Keratinocyte (primary cell): Measurements from ENCODE around the gene ZFAND6. TPM values are rescaled to one million over a fixed set of nuclear protein-coding genes. Genes with fewer than 3 reads are reported as not detected.

Experiments
- DNase-seq: peaks from one replicate; pipeline ENCODE4 v3.0.0-alpha.2; 2011; ENCODE audit warnings: low read depth, missing footprints, low spot score
- FAIRE-seq: peaks from 2 replicates; lab custom pipeline; 2011; peaks lifted over from hg19 to GRCh38; lab: Jason Lieb, UNC
- H2AFZ ChIP-seq: 2 replicates; pipeline ENCODE4 v1.6.0; 2012; ENCODE audit warnings: low read length, control low read depth, inconsistent platforms; ENCODE audit not compliant: control insufficient read depth
- H3K27ac ChIP-seq: 2 replicates; pipeline ENCODE4 v1.5.1; 2011; ENCODE audit warnings: low read length; ENCODE audit not compliant: control insufficient read depth, insufficient read depth
- H3K27me3 ChIP-seq: 3 replicates; pipeline ENCODE4 v1.6.0; 2011; ENCODE audit warnings: low read length; ENCODE audit not compliant: control insufficient read depth, insufficient read depth; ENCODE audit errors: extremely low read depth
- H3K36me3 ChIP-seq, 2 experiments: 2 replicates in 1 of 2; 3 replicates in 1 of 2; pipeline ENCODE4 v1.5.1; 2011; ENCODE audit warnings: low read length in 2 of 2, mild to moderate bottlenecking in 1 of 2; ENCODE audit not compliant: control insufficient read depth in 2 of 2, insufficient read depth in 2 of 2; ENCODE audit errors: extremely low read depth in 1 of 2
- H3K4me1 ChIP-seq: 3 replicates; pipeline ENCODE4 v1.5.1; 2011; ENCODE audit warnings: low read length; ENCODE audit not compliant: control insufficient read depth, insufficient read depth; ENCODE audit errors: extremely low read depth
- H3K4me2 ChIP-seq: 3 replicates; pipeline ENCODE4 v1.6.0; 2011; ENCODE audit warnings: low read depth, low read length; ENCODE audit not compliant: control insufficient read depth, insufficient read depth; ENCODE audit errors: extremely low read depth
- H3K4me3 ChIP-seq, 3 experiments: fragments of 200-600 bp in 1 of 3; sonication (generic) in 1 of 3; 2 replicates in 2 of 3; 3 replicates in 1 of 3; pipeline ENCODE4 v1.5.1; 2011 to 2016; ENCODE audit warnings: low read length in 3 of 3, mild to moderate bottlenecking in 3 of 3, control low read depth in 2 of 3, inconsistent platforms in 1 of 3, low read depth in 1 of 3, mixed read lengths in 1 of 3, mixed run types in 1 of 3, moderate library complexity in 1 of 3; ENCODE audit not compliant: control insufficient read depth in 2 of 3, insufficient read depth in 2 of 3; ENCODE audit errors: extremely low read depth in 1 of 3
- H3K79me2 ChIP-seq: 2 replicates; pipeline ENCODE4 v1.6.0; 2012; ENCODE audit warnings: low read length; ENCODE audit not compliant: control insufficient read depth, insufficient read depth
- H3K9ac ChIP-seq: 3 replicates; pipeline ENCODE4 v1.6.0; 2011; ENCODE audit warnings: low read length; ENCODE audit not compliant: control insufficient read depth, insufficient read depth; ENCODE audit errors: extremely low read depth
- H3K9me1 ChIP-seq: 3 replicates; pipeline ENCODE4 v1.6.0; 2011; ENCODE audit warnings: low read length; ENCODE audit not compliant: control insufficient read depth, insufficient read depth; ENCODE audit errors: extremely low read depth
- H3K9me3 ChIP-seq: 2 replicates; pipeline ENCODE4 v1.5.1; 2012; ENCODE audit warnings: low read depth, low read length; ENCODE audit not compliant: control insufficient read depth
- H4K20me1 ChIP-seq: 3 replicates; pipeline ENCODE4 v1.6.0; 2011; ENCODE audit warnings: low read length; ENCODE audit not compliant: control insufficient read depth, insufficient read depth; ENCODE audit errors: extremely low read depth
- EZH2 ChIP-seq: IDR thresholded peaks from one replicate; pipeline ENCODE4 v1.6.1; 2012; ENCODE audit warnings: inconsistent platforms, mild to moderate bottlenecking, low read length, moderate library complexity
- dilution Hi-C: fragments of 300-500 bp; cut with MboI; formaldehyde crosslinking; loops from one replicate; pipeline ENCODE4 v1.7.0; 2020; ENCODE audit warnings: low sequenced_read_pairs; ENCODE audit not compliant: extremely low pct_ligation_motif_present
- polyA plus RNA-seq, 5 experiments: library from polyadenylated mRNA; depleted of rRNA in 3 of 5; stranded (reverse) in 3 of 5; stranded (forward) in 1 of 5; unstranded in 1 of 5; fragments of >200 nt; gene quantifications; 1 replicate in 1 of 5; 2 replicates in 3 of 5; 3 replicates in 1 of 5; pipeline versions ENCODE4 v1.2.1 to v1.2.3, GENCODE V29; 2011 to 2012; ENCODE audit warnings: missing spikeins in 2 of 5, low read depth in 1 of 5, low replicate concordance in 1 of 5
- TF ChIP-seq, protein P1 (sequence below), 3 experiments: IDR thresholded peaks in 1 of 3; conservative IDR thresholded peaks in 1 of 3; optimal IDR thresholded peaks in 1 of 3; 2 replicates in 2 of 3; 3 replicates in 1 of 3; pipeline versions ENCODE3 to v1.5.1; 2011; ENCODE audit warnings: low read length in 3 of 3, mild to moderate bottlenecking in 3 of 3, moderate library complexity in 2 of 3, control low read depth in 1 of 3, inconsistent platforms in 1 of 3; ENCODE audit not compliant: insufficient read depth in 2 of 3; ENCODE audit errors: extremely low read depth in 1 of 3

The ZFAND6 gene
- polyA plus RNA-seq, 1 donor (not counting 4 experiments of a cell fraction or from before 2014, with no cell fraction given): 142 TPM

DNA sequence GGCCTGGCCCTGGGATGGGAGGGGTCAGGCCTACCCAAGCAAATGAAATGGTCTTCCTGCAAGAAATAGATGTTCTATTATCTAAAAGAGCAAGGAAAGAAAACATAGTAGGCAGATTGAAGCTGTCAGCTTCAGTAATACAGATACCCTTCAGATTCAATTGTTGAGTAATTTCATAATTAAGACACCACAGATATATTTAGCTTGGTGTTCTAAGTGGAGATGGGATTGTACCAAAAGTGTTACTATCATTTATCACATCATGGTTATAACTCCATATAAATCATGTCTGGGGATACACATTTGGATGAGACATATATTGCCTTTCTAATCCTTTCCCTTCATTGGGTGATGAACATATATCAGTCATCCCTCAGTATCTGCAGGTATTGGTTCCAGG, 51.4 kb downstream of the ZFAND6 start:
- dilution Hi-C loops: no loop called here
- Histone ChIP-seq H4K20me1 (no peaks in the 10 kb centered on the region), H3K4me2 (no peak overlapping the region)

DNA sequence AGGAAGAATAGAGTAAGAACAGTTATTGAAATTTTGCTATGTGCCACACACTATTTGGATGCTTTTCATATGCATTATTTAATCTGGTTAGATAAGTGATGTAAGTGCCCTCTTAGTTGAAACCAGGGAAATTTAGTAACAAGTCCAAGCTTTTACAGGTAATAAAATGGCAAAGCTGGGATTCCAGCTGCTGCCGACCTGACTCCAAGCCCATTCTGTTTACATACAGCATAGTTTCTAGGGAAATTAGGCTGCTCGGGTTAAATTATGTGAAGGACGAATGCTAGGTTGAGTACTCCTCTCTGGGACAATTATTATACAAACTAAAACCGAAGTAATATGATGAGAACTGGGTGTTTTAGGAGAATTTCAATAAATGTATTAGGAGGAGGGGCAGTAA, 54.6 kb downstream of the ZFAND6 start:
- dilution Hi-C loops: no loop called here
- Histone ChIP-seq H3K4me2 (no peak overlapping the region), H3K9me1 (no peaks in the 10 kb centered on the region), H3K79me2 (peaks cover 35% of the 10 kb centered on the region), H3K27ac (no peak overlapping the region), H3K9ac (no peak overlapping the region), H3K27me3 (no peaks in the 10 kb centered on the region), H3K4me3 (no peak overlapping the region), H4K20me1 (no peaks in the 10 kb centered on the region), H3K36me3 (no peaks in the 10 kb centered on the region), H3K4me1 (no peaks in the 10 kb centered on the region), H2AFZ (no peak overlapping the region), H3K9me3 (no peaks in the 10 kb centered on the region)
- DNase-seq: no peak
- no peak for FAIRE-seq
- TF ChIP-seq, protein P1, sequence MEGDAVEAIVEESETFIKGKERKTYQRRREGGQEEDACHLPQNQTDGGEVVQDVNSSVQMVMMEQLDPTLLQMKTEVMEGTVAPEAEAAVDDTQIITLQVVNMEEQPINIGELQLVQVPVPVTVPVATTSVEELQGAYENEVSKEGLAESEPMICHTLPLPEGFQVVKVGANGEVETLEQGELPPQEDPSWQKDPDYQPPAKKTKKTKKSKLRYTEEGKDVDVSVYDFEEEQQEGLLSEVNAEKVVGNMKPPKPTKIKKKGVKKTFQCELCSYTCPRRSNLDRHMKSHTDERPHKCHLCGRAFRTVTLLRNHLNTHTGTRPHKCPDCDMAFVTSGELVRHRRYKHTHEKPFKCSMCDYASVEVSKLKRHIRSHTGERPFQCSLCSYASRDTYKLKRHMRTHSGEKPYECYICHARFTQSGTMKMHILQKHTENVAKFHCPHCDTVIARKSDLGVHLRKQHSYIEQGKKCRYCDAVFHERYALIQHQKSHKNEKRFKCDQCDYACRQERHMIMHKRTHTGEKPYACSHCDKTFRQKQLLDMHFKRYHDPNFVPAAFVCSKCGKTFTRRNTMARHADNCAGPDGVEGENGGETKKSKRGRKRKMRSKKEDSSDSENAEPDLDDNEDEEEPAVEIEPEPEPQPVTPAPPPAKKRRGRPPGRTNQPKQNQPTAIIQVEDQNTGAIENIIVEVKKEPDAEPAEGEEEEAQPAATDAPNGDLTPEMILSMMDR (optimal IDR thresholded peaks at IDR 0.05 in 1 of 3, IDR thresholded peaks at IDR 0.05 in 1 of 3, conservative IDR thresholded peaks at IDR 0.05 in 1 of 3; ENCODE audit: extremely low read depth in 1 of 3, insufficient read depth in 2 of 3, low read length in 3 of 3): no peak
- no peak for TF ChIP-seq EZH2

More for the DNA sequence above, 51.4 kb downstream of the ZFAND6 start:
- DNase-seq (no peak), FAIRE-seq (no peak)
- Histone ChIP-seq H3K4me1 (peaks cover 7% of the 10 kb centered on the region), H3K27me3 (no peaks in the 10 kb centered on the region), H3K27ac (no peak overlapping the region), H3K9me3 (no peaks in the 10 kb centered on the region), H3K79me2 (peaks cover 23% of the 10 kb centered on the region), H3K9me1 (no peaks in the 10 kb centered on the region), H3K9ac (no peak overlapping the region), H3K4me3 (no peak overlapping the region), H3K36me3 (no peaks in the 10 kb centered on the region), H2AFZ (no peak overlapping the region)
- no peak for TF ChIP-seq EZH2
- TF ChIP-seq, protein P1 (optimal IDR thresholded peaks at IDR 0.05 in 1 of 3, IDR thresholded peaks at IDR 0.05 in 1 of 3, conservative IDR thresholded peaks at IDR 0.05 in 1 of 3; ENCODE audit: extremely low read depth in 1 of 3, insufficient read depth in 2 of 3, low read length in 3 of 3): no peak
